Caki2 (cell line): ENCODE data around the gene DYNLT3. TPM values are rescaled to one million over a fixed set of nuclear protein-coding genes. Genes with fewer than 3 reads are reported as not detected.

Experiments
- DNase-seq: peaks from one replicate; pipeline ENCODE4 v3.0.0-alpha.2; 2015; ENCODE audit warnings: low read depth
- in situ Hi-C: cut with HindIII; loops from 2 replicates; pipeline ENCODE4 v1.10.0; 2016; ENCODE audit warnings: low sequenced_read_pairs, low pct_unique_long_range_greater_than_20kb, mixed read lengths
- total RNA-seq: library from RNA; depleted of rRNA; stranded (reverse); fragments of >200 nt; shearing (Covaris generic); gene quantifications from 2 replicates; pipeline ENCODE4 v1.2.3, GENCODE V29; 2014; ENCODE audit warnings: low replicate concordance

The DYNLT3 gene
- total RNA-seq, 1 experiment from 2014 or later: 21.0 TPM

DNA sequence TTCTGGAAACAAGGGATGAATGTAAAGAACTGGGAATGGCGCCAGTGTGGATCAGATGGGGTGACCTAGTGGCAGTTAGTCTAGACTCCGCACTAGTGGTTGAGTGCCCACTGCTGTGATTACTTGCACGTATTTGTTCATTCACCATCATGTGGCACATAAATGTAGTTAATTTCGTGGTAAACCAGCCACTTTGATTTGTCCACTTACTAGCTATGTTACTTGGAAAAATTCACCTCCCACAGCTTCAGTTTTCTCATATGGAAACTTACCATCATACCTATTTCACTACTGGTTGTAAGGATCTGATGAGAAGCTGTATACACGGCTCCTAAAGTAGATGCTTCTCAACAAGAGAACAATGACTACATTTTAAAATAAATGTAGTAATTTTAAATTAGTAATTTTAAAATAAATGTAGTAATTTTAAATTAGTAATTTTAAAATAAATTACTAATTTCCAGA is 394 bp upstream of the DYNLT3 start:
- in situ Hi-C loops: no loop called here

DNA sequence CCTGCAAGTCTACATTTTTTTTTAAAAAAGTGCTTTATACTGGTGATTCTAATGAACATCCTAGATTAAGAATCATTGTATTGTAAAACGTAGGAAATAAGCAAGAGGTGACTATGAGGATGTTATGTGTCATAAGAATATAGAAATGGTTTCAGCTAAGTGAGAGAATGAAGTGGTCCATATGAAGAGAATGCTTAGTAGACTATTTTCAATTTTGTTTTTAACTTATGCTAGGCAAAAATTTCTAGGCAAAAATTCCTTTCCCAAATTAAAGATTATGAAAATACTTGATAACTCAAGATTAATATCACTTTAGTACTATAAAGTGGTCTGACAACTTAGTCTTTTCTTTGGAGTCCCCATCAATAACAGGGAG is 825 bp downstream of the DYNLT3 start:
- in situ Hi-C loops: no loop called here
- no peak for DNase-seq

More for the DNA sequence above, 394 bp upstream of the DYNLT3 start:
- DNase-seq: no peak

DNA sequence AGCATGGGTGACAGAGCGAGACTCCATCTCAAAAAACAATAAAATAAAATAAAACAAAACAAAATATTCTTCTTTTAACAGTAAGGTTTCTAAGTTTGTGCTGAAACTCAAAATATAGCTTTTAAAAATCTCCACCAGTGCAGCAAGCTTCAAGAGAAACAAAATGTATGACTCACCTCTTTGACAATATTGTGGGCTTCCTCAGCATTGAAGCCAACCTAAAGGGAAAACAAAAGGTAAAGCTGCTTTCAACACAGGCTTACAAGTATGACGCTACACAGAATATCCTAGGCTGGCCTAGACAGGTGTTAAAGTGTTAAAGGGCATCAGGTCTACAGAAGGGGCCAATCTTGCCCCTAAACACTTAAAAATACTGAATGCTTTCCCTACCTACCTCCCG is 1.2 kb downstream of the DYNLT3 start:
- no peak for DNase-seq
- in situ Hi-C loops: no loop called here

DNA sequence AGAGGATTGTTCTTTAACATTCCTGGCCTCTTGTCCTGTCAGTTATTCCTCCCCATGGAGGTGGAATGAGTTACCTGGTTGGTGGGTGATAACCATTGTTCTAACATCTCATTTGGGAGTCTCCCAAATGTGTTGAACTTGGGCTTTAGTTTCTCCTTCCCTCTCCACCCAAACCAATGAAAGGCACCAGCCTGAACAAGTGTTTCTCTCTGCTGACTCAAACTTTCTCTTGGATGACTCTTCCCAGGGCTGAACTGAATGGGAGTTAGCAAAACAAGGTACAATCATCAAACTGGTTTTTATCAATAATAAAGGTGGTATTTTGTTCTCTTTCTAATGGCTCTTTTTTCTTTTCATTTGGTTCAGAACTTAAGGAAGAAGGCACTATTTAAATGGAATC is 2.7 kb downstream of the DYNLT3 start:
- no peak for DNase-seq
- in situ Hi-C loops: no loop called here

DNA sequence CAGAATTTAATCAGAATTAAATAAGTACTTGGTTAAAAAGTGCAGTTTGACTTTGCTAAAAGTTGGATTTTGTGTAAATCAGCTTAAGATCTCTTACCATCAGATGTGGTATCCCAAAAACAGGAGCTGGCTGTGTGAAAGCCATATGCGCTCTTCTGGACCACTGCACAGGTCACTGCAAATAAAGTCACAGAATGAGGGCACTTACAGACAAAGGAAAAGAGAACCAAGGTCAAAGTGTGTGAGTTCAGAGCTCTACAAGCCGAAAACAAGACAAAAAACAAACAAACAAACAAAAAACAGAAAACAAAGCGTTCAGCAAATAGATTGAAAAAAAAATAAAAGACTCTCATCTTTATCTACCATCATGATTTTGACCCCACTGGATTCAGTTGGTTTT is 6.4 kb downstream of the DYNLT3 start:
- in situ Hi-C loops: no loop called here

DNA sequence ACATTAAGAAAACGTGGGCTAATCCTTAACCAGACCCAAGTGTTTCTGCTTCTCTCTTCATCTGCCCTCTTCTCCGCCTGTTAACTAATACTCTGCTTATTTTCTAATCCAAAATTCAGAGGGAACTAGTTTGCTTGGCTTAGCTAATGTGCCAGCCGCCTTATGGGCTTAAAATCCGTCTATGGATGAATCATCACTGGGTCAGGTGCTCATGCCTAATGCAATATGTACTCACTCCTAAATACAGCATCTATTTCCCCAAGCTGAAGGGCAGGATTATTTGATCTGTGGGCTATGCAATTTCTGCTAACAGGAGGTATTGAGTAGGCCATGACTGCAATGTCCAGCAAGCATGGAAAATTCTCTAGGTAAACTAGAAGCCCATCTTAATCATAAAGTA is 12.4 kb downstream of the DYNLT3 start:
- no peak for DNase-seq

More for the DNA sequence above, 6.4 kb downstream of the DYNLT3 start:
- DNase-seq: no peak

DNA sequence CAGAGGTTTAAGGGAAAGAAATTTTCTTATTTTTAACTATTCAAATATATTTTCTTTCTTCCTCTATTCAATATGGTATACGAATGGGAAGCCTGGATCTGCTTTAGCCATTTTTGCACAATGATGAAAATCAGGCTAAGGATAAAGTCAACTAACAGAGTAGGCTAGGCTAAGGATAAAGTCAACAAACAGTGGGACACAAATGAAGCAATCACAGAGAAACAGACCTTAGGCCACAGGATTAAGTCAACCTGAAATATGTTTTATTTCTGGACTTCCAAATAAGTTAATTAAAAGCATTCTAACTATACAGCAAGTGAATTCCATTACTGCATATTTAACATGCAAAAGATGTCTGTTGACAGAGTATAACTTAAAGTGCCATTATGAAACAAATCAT is 17.0 kb downstream of the DYNLT3 start:
- no peak for DNase-seq
- in situ Hi-C loops: no loop called here

More for the DNA sequence above, 12.4 kb downstream of the DYNLT3 start:
- in situ Hi-C loops: no loop called here

DNA sequence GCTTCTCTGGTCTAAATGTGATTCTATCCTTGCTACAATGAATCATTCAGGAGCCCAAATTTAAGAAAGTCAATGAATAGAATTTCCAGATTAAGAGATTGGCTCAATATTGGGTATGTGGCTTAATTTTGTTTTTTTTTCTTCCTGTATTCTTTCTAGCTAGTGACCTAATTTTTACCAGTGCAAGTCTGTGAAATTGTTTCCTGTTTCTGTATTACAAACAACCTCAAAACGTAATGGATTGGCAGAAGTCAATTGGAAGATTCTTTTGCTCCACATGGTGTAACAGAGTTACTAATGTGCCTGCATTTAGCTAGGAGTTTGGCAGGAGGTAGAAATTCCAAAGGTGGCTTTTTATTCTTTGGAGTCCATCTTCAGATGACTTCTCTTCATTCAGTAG is 17.6 kb downstream of the DYNLT3 start:
- no peak for DNase-seq
- in situ Hi-C loops: no loop called here

DNA sequence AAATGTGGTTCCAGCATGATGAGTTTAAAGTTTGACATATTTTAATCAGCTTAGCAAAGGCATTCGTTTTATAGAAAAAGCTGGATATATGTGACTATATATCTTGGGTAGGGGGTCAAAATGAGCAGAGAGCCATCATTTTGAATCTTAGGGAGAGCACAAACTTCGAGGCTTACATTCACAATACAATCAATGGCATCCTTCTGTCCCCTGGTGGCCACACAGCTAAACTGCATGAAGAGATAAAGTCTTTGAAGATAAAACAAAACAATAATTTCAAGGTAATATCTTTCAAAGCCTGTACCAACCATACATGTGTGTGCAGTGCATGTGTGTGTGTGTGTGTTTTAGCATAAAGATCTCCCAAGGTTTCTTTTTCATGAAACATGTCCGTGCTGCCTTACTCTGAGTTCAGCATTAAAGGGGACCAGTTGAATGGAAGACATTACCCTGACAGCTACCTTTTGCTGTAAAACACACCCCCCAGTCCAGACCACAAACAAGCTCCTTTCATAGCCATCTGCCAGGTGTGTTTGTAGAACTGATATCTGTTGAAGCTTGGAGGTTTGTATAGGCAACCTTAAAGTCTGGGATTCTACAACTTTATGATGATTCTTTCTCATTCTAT is 22.0 kb downstream of the DYNLT3 start:
- peak; percentile 13 for DNase-seq
- in situ Hi-C loops: no loop called here

DNA sequence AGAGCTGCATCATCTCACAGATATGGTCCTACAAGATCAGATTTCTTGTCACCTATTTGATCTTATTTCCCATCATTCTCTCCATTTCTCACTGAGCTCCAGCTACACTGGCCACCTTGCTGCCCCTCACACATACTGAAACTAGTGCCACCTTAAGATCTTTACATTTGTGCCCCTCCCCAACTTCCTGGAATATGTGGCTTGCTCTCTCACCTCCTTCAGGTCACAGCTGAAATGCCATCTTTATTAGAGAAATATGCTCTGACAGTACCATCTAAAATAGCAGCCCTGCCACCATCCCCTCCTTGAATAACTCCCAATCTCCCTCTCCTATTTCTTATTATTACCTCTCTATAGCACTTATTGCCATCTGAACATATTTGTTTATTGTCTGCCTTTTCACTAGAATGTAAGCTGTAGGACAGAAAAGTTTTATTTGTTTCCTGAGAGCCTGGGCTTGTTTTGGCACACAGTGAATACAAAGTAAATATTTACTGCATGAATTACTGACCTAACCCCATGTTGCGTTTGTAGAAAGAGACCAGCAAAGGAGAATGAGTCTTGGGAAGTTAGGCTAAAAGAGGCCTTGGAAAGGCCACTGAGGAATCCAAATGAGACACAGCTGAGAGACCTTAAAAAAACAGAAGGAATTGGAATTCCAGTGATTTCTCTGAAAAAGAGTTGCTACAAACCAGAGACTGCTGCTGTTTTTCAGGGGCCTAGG is 22.7 kb downstream of the DYNLT3 start:
- DNase-seq: no peak
- in situ Hi-C loops: no loop called here

DNA sequence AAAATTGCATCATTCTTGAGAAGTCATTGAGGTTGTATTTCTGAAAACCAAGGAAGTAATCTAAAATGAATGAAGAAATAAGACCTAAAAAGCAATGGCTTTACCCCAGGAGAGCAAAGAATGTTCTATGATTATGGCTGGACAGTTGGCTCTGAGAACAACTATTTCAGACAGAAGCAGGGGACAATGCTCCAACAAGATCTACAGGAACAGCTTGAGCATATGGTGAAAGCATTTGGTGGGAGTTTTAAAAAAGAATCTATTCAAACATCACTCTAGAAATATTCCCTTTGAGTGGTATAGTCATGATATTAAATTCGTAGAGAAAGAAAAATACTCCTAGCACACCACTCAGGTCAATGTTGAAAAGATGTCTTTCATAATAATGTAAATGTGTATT is 26.7 kb downstream of the DYNLT3 start:
- DNase-seq: no peak
- in situ Hi-C loops: no loop called here

DNA sequence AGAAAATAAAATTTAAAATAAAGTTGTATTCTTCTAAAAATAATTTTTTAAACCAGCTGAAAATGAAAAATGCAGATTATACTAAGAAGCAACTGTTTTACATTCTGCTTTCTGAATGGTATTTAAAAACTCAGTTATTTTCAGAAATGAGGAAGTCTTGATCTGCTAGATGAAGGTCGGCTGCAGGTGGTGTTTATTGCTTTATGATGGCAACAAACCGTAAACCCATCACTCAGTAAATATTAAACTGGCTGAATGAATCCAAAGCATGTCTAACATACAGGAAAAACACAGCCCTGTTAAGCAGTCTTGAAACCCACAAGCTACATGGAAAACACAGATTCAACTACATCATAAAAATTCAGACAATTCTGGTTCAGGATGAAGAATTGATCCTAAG is 29.3 kb downstream of the DYNLT3 start:
- no peak for DNase-seq
- in situ Hi-C loops: no loop called here

DNA sequence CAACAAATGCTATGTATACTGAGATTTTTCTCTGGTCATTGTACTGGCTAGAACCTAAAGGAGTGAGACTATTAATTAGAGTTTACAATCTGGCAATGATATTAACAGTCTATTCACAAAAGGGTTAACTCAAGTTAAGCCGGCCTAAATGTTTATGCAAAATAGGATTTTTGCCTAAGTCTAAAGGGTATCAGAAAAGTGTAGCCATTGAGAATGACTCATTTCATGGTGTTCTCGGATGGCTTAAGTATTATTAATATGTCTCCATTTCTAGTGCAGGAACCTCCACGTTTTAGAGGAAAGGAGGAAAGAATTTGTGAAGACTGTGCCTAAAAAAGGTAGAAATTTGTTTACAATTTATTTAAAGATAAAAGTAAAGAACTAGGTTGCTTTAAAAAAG is 29.8 kb downstream of the DYNLT3 start:
- no peak for DNase-seq
- in situ Hi-C loops: no loop called here

DNA sequence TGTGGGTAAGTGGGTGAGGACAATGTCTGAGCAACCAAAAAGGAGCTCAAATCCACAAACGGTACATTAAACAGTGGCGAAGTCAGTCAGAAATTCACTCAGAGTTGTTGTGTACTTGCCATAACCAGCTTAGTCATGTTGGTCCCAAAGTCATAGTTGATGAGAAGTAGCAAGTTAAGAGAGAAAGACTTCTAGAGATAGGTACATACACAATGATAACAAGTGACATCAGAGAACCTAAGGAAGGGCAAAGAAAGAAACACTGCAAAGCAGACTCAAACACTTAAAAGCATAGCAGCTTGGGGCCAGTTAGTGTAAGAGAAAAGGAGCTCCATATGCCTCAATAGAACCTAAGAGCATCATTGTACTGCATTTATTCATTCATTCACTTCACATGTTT is 30.2 kb downstream of the DYNLT3 start:
- DNase-seq: no peak
- in situ Hi-C loops: no loop called here

DNA sequence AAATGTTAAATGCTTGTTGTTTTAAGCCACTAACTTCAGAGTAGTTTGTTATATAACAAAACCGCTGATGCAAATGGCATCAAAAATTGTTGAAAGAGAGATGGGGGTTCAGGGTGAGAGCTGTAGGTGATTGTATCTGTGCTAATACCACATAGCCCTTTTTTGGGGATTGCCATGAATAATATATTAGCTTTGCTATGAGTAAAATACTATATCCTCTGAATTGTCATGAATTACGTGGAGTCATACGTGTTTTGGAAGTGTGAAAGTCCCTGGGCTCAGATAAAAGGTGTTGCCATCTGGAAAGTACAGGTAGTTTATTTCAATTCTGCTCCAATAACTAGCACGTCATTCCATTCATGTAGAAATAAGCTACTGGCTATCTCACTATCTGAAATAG is 30.6 kb downstream of the DYNLT3 start:
- in situ Hi-C loops: no loop called here
- no peak for DNase-seq

DNA sequence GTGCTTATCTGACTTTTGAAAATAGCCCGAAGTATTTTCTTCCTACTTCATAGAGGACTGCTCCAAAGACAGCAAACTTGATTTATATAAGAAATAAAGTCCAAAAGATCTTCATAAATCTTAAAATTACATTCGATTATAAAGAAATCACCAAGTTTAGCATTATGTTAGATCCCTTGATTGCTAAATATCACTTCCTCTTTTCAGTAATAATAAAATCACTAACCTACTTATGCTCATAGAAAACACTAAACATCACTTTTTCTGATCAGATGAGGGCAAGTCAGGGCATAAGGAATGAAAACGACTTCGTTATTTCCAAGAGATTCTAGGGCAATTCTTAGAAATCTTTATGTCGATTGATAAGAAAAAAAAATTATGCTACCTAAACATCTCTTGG is 32.0 kb downstream of the DYNLT3 start:
- no peak for DNase-seq
- in situ Hi-C loops: no loop called here

DNA sequence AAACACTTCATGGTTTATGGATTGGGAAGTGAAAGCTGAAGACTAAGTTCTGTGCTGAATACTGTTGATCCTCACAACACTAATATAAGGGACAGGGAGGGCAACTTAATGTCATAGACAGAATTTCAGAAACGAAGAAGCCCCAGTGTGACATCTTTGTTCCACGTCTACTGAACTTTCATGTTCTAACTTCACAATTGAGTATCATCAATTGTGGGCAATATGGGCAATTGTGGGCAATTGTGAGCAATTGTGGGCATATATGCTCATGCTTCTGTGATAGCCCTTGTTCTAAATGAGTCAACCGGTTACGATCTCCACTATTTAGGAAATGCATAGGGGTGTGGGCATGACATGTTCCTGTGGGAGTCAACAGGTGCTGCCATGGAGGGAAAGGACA is 33.8 kb downstream of the DYNLT3 start:
- no peak for DNase-seq
- in situ Hi-C loops: no loop called here

DNA sequence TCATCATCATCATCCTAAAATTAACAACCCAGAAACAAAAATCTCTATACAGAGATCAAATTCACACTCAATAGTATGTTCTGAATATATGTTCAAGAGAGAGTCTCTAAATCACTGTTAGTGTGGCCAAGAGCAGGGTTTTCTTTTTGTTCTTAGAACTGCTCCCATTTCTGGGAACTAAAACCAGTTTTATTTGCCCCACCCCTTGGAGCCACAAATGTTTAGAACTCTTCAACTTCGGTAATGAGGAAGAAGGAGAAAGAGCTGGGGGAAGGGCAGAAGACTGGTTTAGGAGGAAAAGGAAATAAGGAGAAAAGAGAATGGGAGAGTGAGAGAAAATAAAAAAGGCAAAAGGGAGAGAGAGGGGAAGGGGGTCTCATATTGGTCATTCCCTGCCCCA is 35.3 kb downstream of the DYNLT3 start:
- in situ Hi-C loops: no loop called here

DNA sequence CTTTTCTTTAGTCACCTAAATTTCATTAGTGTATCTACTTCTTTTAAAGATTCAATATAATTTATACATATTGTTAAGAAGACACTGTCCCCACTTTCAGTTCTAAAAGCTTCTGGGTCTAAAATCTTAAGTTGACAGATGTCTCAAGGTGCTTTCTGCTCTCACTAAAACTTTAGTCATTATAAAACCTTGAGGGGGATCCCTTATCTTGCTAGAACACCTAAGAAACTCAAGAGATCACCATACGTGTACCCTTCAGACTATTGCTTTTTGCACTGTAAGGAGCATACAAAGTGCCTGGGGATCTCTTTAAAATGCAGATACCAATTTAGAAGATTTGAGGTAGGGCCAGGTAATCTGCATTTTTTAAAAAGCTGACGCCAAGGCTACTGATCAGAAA is 37.4 kb downstream of the DYNLT3 start:
- in situ Hi-C loops: no loop called here
- DNase-seq: no peak

More for the DNA sequence above, 35.3 kb downstream of the DYNLT3 start:
- no peak for DNase-seq

DNA sequence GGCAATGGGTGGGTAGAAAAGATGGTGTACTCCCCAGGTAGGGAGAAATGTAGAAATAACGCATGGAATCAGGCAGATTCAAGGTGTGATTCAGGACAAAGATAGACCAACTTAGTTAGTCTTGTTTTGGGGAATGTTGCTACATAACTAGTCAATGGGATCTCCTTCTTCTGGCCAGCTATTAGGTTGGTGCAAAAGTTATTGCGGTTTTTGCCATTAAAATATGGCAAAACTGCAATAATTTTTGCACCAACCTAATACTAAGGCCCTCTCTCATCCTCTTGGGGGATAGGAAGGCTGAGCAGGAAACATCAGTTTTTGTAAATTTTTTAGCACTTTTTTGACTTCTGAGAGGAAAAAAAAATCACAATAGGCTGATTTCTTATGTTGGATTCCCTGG is 44.3 kb downstream of the DYNLT3 start:
- no peak for DNase-seq
- in situ Hi-C loops: no loop called here
